AG04450 (cell line): Measurements from ENCODE around the gene CHL1. TPM values are rescaled to one million over a fixed set of nuclear protein-coding genes. Genes with fewer than 3 reads are reported as not detected.
A peak's percentile ranks its signal among the peaks of the same experiment; 100 is the strongest.

Experiments used
- CTCF ChIA-PET: fragments of 300-600, 350-600 bp; formaldehyde crosslinking; extraction: SDS; loops from one replicate; lab custom pipeline; 2022; ENCODE audit warnings: antibody characterized with exemption, inconsistent platforms; lab: Charles Lee
- POLR2A ChIA-PET: fragments of 350-600 bp; formaldehyde crosslinking; extraction: SDS; loops from one replicate; lab custom pipeline; 2021; ENCODE audit warnings: antibody characterized with exemption, inconsistent platforms; lab: Yijun Ruan, JAX
- DNase-seq: peaks from one replicate; pipeline ENCODE4 v3.0.0-alpha.2; 2011; ENCODE audit warnings: low read depth, low spot score
- H3K27ac ChIP-seq: one replicate; pipeline ENCODE4 v1.5.1; 2012; ENCODE audit warnings: low read depth, low read length, control low read depth
- H3K27me3 ChIP-seq: one replicate; pipeline ENCODE4 v1.6.0; 2012; ENCODE audit warnings: low read length; ENCODE audit not compliant: control insufficient read depth, insufficient read depth
- H3K4me3 ChIP-seq: 2 replicates; pipeline ENCODE4 v1.5.1; 2011; ENCODE audit warnings: mild to moderate bottlenecking, low read depth, low read length, control low read depth
- H3K9me3 ChIP-seq: 2 replicates; pipeline ENCODE4 v1.5.1; 2012; ENCODE audit warnings: low read length; ENCODE audit not compliant: control insufficient read depth, insufficient read depth
- polyA plus RNA-seq: library from polyadenylated mRNA; depleted of rRNA; stranded (reverse); fragments of >200 nt; gene quantifications from 2 replicates; pipeline ENCODE4 v1.2.3, GENCODE V29; 2011
- TF ChIP-seq, protein P1 (sequence below): IDR thresholded peaks from 2 replicates; pipeline ENCODE4 v1.5.1; 2011; ENCODE audit warnings: low read depth, low read length, control low read depth, inconsistent platforms

Gene CHL1
- polyA plus RNA-seq, 1 experiment = 0.40 TPM

DNA sequence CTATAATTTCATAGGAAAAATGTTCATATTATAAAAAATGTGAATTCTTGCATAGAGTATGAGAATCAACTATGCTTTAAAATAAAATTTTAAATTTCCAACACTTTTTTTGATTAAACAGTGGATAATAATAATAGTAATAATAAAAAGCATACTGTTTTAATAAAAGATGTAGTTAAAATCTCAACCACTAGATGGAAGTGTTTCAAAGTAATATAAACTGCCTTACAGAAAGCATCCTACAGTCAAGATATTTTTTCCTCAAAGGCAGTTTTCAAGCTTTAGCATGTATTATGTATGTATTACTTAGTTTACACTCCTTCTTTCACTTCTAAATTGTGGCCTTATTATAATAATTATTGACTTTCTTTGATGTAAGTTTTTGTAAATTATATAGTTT, 217.5 kb downstream of the CHL1 start:
- no peak overlapping the region for H3K4me3 ChIP-seq
- TF ChIP-seq, protein P1, sequence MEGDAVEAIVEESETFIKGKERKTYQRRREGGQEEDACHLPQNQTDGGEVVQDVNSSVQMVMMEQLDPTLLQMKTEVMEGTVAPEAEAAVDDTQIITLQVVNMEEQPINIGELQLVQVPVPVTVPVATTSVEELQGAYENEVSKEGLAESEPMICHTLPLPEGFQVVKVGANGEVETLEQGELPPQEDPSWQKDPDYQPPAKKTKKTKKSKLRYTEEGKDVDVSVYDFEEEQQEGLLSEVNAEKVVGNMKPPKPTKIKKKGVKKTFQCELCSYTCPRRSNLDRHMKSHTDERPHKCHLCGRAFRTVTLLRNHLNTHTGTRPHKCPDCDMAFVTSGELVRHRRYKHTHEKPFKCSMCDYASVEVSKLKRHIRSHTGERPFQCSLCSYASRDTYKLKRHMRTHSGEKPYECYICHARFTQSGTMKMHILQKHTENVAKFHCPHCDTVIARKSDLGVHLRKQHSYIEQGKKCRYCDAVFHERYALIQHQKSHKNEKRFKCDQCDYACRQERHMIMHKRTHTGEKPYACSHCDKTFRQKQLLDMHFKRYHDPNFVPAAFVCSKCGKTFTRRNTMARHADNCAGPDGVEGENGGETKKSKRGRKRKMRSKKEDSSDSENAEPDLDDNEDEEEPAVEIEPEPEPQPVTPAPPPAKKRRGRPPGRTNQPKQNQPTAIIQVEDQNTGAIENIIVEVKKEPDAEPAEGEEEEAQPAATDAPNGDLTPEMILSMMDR = peak; percentile 51
- H3K27me3 ChIP-seq = no peaks in the 10 kb centered on the region
- no peak overlapping the region for H3K27ac ChIP-seq
- POLR2A ChIA-PET = no interaction called here
- H3K9me3 ChIP-seq = no peaks in the 10 kb centered on the region
- CTCF ChIA-PET = interaction anchor here (0.9 to 1.4 kb wide), 3 partner anchors 8 to 36 kb away, joined by 3 to 6 read pairs (median 3); no protein-coding TSS in a partner anchor
- DNase-seq = no peak

DNA sequence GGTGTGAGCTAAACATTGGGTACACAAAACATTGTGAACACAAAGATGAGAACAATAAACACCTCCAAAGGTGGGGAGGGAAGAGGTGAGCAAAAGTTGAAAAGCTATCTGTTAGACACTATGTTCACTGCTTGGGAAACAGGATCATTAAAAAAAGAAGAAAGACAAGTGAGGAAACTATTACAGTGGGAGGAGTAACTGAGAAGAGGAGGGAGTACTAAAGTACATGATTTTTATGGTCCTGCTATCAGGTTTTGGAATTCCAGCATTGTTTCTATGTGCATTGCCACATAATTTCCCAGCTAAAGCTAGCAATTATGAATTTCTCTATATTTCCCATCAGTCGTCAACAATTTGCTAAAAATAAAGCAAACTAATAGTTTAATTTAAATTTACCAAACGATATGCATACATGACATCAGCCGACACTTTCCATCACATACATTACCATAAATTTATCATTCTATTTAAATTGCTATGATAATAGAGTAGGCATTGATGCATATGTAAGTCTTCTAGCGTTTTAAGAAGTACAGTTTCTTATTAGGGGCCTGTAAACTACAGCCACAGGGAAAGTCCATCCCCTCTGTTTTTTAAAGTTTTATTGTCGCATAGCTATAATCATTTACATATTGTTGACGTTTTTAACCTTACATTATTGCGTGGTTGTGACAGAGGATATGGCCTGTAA, 221.8 kb downstream of the CHL1 start:
- Histone ChIP-seq H3K27ac (no peak overlapping the region), H3K4me3 (no peak overlapping the region), H3K27me3 (no peaks in the 10 kb centered on the region), H3K9me3 (no peaks in the 10 kb centered on the region)
- ChIA-PET CTCF (interaction anchor here (0.6 kb wide), 1 partner anchor 221 kb away, joined by 3 read pairs; no protein-coding TSS in a partner anchor), POLR2A (no interaction called here)
- TF ChIP-seq, protein P1 = no peak
- no peak for DNase-seq

DNA sequence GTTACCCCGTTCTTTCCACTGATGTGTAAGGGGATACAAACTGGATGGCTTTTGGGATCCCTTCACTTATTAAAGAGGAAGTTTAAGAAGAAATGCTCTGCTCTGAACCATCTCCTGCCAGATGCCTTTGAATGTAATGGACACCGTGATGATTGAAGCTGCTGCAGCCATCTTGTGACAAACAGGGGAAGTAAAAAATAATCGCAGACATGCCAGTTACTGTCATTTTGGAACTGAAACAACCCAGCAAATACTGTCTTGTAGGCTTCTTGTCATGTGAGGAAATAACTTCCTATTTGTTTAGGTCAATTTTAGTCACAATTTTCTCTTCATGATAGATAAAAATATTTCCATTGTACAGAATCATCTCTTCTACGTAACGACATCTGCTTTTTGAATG, 224.0 kb downstream of the CHL1 start:
- Histone ChIP-seq H3K27ac (no peak overlapping the region), H3K4me3 (no peak overlapping the region), H3K9me3 (no peaks in the 10 kb centered on the region), H3K27me3 (no peaks in the 10 kb centered on the region)
- TF ChIP-seq, protein P1 = no peak
- no peak for DNase-seq
- ChIA-PET CTCF (no interaction called here), POLR2A (no interaction called here)

DNA sequence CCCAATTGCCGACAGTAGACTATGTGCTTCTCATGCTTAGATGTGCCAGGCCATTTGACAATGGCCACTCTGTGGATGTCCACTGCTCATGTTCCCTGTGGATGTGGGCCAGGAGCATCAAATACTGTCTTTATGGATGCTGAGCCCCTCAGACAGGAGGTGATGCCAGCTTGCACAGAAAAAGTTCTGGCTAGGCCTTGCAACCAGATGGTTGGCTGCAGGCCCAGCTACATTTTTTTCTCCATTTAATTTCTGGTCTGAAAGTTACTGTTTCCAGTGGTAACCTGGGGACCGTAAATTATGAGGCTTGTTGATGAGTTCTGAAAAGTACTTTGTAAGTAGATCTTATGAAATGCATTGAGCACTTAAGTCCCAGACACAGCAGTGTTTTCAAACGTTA, 228.5 kb downstream of the CHL1 start:
- H3K9me3 ChIP-seq = no peaks in the 10 kb centered on the region
- ChIA-PET POLR2A (no interaction called here), CTCF (no interaction called here)
- DNase-seq = no peak
- H3K27me3 ChIP-seq = no peaks in the 10 kb centered on the region
- H3K4me3 ChIP-seq = no peak overlapping the region
- no peak overlapping the region for H3K27ac ChIP-seq
- TF ChIP-seq, protein P1 = no peak

DNA sequence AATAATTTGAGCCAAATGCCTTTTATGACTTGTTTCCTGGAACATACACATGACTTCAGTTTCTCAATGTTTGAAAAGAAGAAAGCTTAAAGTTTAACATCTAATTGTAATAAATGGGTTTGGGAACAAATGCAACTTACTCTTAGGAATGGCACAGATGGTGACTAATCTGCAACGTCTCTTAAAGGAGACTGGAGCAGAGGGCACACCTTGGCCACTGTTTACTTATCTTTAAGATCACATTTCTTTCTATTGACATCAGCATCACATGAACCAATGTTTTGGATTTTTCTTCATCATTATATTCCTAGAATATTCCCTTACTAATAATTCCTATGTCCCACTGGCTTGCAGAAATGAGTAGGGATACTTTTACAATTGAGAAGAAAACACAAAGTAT, 229.5 kb downstream of the CHL1 start:
- no peaks in the 10 kb centered on the region for H3K9me3 ChIP-seq
- no peak overlapping the region for H3K4me3 ChIP-seq
- POLR2A ChIA-PET = no interaction called here
- no peak for DNase-seq
- no peaks in the 10 kb centered on the region for H3K27me3 ChIP-seq
- no peak overlapping the region for H3K27ac ChIP-seq
- CTCF ChIA-PET = no interaction called here
- TF ChIP-seq, protein P1 = no peak
